ENCODE data around the gene RASAL1. TPM values are rescaled to one million over a fixed set of nuclear protein-coding genes. Genes with fewer than 3 reads are reported as not detected.
A peak's percentile ranks its signal among the peaks of the same experiment; 100 is the strongest.

RASAL1 gene
- polyA plus RNA-seq, 2 of the 4 experiments (the other 2 are of a cell fraction): 0.30 to 0.34 TPM

GRCh38 chr12:113071135-113072112 is 64.1 kb downstream of the RASAL1 start (continued):
- no peak for TF ChIP-seq BCL3 (IDR thresholded peaks at IDR 0.05)
- no peak for TF ChIP-seq FOSL2 (IDR thresholded peaks at IDR 0.05)
- TF ChIP-seq FOSL2 (CRISPR knock-in tag; IDR thresholded peaks at IDR 0.05): no peak
- no peak for TF ChIP-seq FOXS1 (CRISPR knock-in tag; IDR thresholded peaks at IDR 0.05)
- TF ChIP-seq BHLHE40 (IDR thresholded peaks at IDR 0.05; ENCODE audit: low read depth, low read length): no peak

- FAIRE-seq (no peak), ATAC-seq (no peak), DNase-seq (ENCODE audit: low read depth in 1 of 2, low spot score in 1 of 2) (no peak)
- Histone ChIP-seq H3K27ac (no peak overlapping the region), H3K9me3 (no peaks in the 10 kb centered on the region), H3K4me3 (no peak overlapping the region), H3K4me2 (no peak overlapping the region), H3K4me1 (peaks cover 8% of the 10 kb centered on the region)
- ChIA-PET CTCF (interaction anchor here (0.9 to 3.0 kb wide), 9 partner anchors 11 to 170 kb away, joined by 3 to 22 read pairs (median 4); no protein-coding TSS in a partner anchor), POLR2A (no interaction called here)
- WGBS (ENCODE audit: missing lambda C conversion rate): 50% methylated on average over 14 of the region's 15 CpGs
- TF ChIP-seq KDM1A (IDR thresholded peaks at IDR 0.05; ENCODE audit: low read depth): 0 out of 2 replicates have a peak, but pooled peaks have one; percentile 20
- TF ChIP-seq NR3C1 (IDR thresholded peaks at IDR 0.05): no peak
These were observed 65.2 kb downstream of the RASAL1 start for GRCh38 chr12:113070117-113070906.

GRCh38 chr12:113069751-113070116 is 65.8 kb downstream of the RASAL1 start:
- H3K9me3 ChIP-seq: no peaks in the 10 kb centered on the region
- no peak overlapping the region for H3K4me3 ChIP-seq
- H3K4me1 ChIP-seq: peaks cover 8% of the 10 kb centered on the region
- FAIRE-seq: no peak
- DNase-seq (ENCODE audit: low read depth in 1 of 2, low spot score in 1 of 2): no peak
- H3K4me2 ChIP-seq: no peak overlapping the region
- ATAC-seq: no peak
- CTCF ChIA-PET: interaction anchor here (0.9 to 3.0 kb wide), 4 partner anchors 11 to 169 kb away, joined by 3 to 22 read pairs (median 6); no protein-coding TSS in a partner anchor
- WGBS (ENCODE audit: missing lambda C conversion rate): 77% methylated on average over 5 of the region's 6 CpGs
- no peak overlapping the region for H3K27ac ChIP-seq
- POLR2A ChIA-PET: no interaction called here
- TF ChIP-seq ELK1 (IDR thresholded peaks at IDR 0.05; ENCODE audit: low read depth, low read length) (no peak), POLR2A (IDR thresholded peaks at IDR 0.05; ENCODE audit: low read length) (no peak), MAFK (IDR thresholded peaks at IDR 0.05; ENCODE audit: partially characterized antibody) (no peak), TP53 (CRISPR knock-in tag; IDR thresholded peaks at IDR 0.05) (no peak), CBX8 (IDR thresholded peaks at IDR 0.05) (no peak), ZC3H11A (IDR thresholded peaks at IDR 0.05) (no peak), FOSL2 (IDR thresholded peaks at IDR 0.05) (no peak), FOSL2 (CRISPR knock-in tag; IDR thresholded peaks at IDR 0.05) (no peak), EHMT2 (IDR thresholded peaks at IDR 0.05; ENCODE audit: low read depth) (no peak), KDM5A (IDR thresholded peaks at IDR 0.05) (no peak), E2F6 (IDR thresholded peaks at IDR 0.05; ENCODE audit: borderline replicate concordance, low read depth) (no peak), HOXA7 (CRISPR knock-in tag; IDR thresholded peaks at IDR 0.05) (no peak), EP300 (IDR thresholded peaks at IDR 0.05) (no peak), NPAS2 (CRISPR knock-in tag; IDR thresholded peaks at IDR 0.05; ENCODE audit: borderline replicate concordance) (no peak), MAX (IDR thresholded peaks at IDR 0.05) (no peak), HOXB5 (CRISPR knock-in tag; IDR thresholded peaks at IDR 0.05) (no peak), BCL3 (IDR thresholded peaks at IDR 0.05) (no peak)
